Activated naive CD4-positive, alpha-beta T cell treated with anti-CD3 and anti-CD28 coated beads, Interleukin-2, amount 50 U/mL, for 72 hours (primary cell): ENCODE measurements around the gene GNAS-AS1. TPM values are rescaled to one million over a fixed set of nuclear protein-coding genes. Genes with fewer than 3 reads are reported as not detected.
A peak's percentile ranks its signal among the peaks of the same experiment; 100 is the strongest.

Experiments
- ATAC-seq, 2 donors: fragments of 150-1000 bp; cut with Tn5 transposase; 2 replicates each; pipeline ENCODE4 v1.10.0; 2021; ENCODE audit warnings: mild to moderate bottlenecking in 2 of 2, moderate library complexity in 2 of 2
- DNase-seq, 2 donors: peaks; one replicate each; pipeline ENCODE4 v3.0.0; 2021 to 2022; ENCODE audit warnings: low spot score in 2 of 2
- H3K27ac Mint-ChIP-seq, 2 donors: one replicate each; pipeline ENCODE4 v1.8.0; 2022; ENCODE audit warnings: mild to moderate bottlenecking in 2 of 2, mixed read lengths in 2 of 2
- H3K36me3 Mint-ChIP-seq, 2 donors: one replicate each; pipeline ENCODE4 v1.8.0; 2022; ENCODE audit warnings: mixed read lengths in 2 of 2
- H3K9me3 Mint-ChIP-seq, 2 donors: one replicate each; pipeline ENCODE4 v1.8.0; 2022; ENCODE audit warnings: mixed read lengths in 2 of 2
- total RNA-seq, 2 donors: library from RNA; stranded (reverse); gene quantifications; one replicate each; pipeline ENCODE4 v1.2.3, GENCODE V29; 2022

Gene GNAS-AS1
- total RNA-seq: 1 to 10 TPM; 3.0 to 3.4 TPM

DNA sequence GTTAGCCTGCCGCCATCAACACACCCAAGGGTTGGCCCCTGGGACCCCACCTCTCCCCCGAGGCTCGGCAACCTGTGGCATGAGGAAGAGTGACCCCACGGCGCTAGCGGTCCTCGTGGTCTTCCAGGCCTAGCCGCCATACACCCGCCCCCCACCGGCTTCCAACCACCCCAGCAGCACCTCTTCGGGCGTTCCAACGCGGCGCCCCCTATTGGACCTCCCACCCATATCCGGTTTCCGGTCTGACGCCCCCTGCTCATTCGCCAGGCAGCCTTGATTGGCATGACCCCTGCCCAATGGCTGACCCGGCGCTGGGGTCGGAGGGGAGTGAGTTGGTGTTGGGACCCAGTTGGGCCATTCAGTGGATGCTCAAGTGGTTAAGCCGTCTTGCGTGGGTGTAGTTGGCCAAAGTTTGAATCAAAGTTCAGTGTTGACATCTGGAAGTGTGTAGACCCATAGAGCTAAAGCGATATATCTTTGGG lies at the start of gene GNAS-AS1:
Gene GNAS-AS1, minus strand, starts transcription at position 210 of the 482 bp plus-strand sequence.
- H3K27ac Mint-ChIP-seq: peak within 1 kb of the TSS in 1 of 2 donors; percentile 85
- peaks cover 7 to 18% of the 10 kb centered on the region in 2 donors for H3K36me3 Mint-ChIP-seq
- H3K9me3 Mint-ChIP-seq: no peaks in the 10 kb centered on the region
- ATAC-seq (peak; percentile 88 to 91), DNase-seq (peak; percentile 87 to 93)

- Mint-ChIP-seq H3K9me3 (no peaks in the 10 kb centered on the region), H3K27ac (no peak overlapping the region), H3K36me3 (peaks cover 6 to 55% of the 10 kb centered on the region in 2 donors)
- ATAC-seq (no peak), DNase-seq (no peak)
Observed at GRCh38 chr20:58900397-58900796, 49.7 kb upstream of the GNAS-AS1 start.

- no peaks in the 10 kb centered on the region for H3K9me3 Mint-ChIP-seq
- ATAC-seq (no peak), DNase-seq (no peak)
- peaks cover 6 to 64% of the 10 kb centered on the region in 2 donors for H3K36me3 Mint-ChIP-seq
- H3K27ac Mint-ChIP-seq: peak overlapping the region in 1 of 2 donors; percentile 84
Observed at GRCh38 chr20:58899512-58899911, 48.8 kb upstream of the GNAS-AS1 start.

GRCh38 chr20:58898629-58899408 lies 48.1 kb upstream of the GNAS-AS1 start:
- no peak for ATAC-seq
- DNase-seq: no peak
- Mint-ChIP-seq H3K27ac (peak overlapping the region in 1 of 2 donors; percentile 17), H3K36me3 (peaks cover 6 to 65% of the 10 kb centered on the region in 2 donors), H3K9me3 (no peaks in the 10 kb centered on the region)

DNA sequence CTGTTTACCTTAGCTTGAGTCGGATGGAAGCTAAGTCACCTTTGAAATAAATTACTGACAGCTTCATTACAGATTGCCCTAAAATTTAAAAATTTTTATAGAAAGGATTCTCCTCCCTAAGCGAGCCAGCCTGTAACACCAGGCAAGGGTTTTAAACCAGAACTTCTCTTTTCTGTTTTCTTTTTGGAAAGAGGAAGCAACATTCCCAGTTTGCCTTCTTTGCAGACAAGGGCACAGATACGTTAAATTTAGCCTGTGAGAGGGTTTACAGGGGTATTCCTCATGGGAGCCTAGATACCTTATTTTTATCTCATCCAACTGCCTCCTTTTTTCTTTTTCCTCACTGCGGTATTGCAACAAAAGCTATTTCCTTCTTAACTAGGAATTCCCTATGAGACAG lies 46.8 kb upstream of the GNAS-AS1 start:
- H3K36me3 Mint-ChIP-seq: peaks cover 8 to 67% of the 10 kb centered on the region in 2 donors
- DNase-seq (no peak), ATAC-seq (no peak)
- peak overlapping the region in 1 of 2 donors; percentile 66 for H3K27ac Mint-ChIP-seq
- H3K9me3 Mint-ChIP-seq: no peaks in the 10 kb centered on the region

- no peaks in the 10 kb centered on the region for H3K9me3 Mint-ChIP-seq
- no peak overlapping the region for H3K27ac Mint-ChIP-seq
- DNase-seq (no peak), ATAC-seq (no peak)
- peaks cover 14 to 72% of the 10 kb centered on the region in 2 donors for H3K36me3 Mint-ChIP-seq
Observed at GRCh38 chr20:58896820-58897219, 46.1 kb upstream of the GNAS-AS1 start.

DNA sequence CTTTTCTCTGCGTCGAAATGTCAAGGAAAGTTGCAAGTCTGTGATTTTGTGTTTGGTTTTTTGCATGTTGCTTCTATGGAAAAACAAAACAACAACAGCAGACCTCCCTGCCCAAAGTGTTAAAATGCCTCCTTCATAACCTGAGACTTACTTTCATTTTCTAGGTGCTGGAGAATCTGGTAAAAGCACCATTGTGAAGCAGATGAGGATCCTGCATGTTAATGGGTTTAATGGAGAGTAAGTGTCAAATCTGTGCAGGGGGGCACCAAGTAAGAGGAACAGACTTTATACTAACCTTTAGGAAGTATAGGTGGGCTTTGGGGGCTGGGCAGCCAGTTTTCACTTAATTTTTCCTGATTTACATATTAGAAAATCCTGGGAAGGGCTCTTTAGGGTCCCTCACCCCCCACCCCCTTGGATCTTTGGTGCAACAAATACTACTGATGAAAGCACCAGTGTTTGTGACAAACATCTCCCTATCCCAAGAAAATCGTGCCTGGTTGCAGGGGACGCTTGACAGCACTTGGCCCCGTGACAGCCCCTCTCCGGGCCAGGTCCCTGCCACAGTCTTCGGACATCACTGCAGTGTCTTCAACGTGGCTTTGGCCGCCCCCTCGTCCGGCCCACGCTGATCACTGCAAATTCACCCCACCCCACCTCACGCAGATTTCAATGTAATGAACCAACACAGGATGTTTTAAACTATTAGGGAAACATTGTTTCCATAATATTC lies 44.9 kb upstream of the GNAS-AS1 start:
- Mint-ChIP-seq H3K9me3 (no peaks in the 10 kb centered on the region), H3K36me3 (peaks cover 14 to 72% of the 10 kb centered on the region in 2 donors), H3K27ac (peak overlapping the region; percentile 98 to 100)
- no peak for ATAC-seq
- no peak for DNase-seq

GRCh38 chr20:58894652-58895447 lies 44.1 kb upstream of the GNAS-AS1 start:
- DNase-seq: no peak
- H3K9me3 Mint-ChIP-seq: no peaks in the 10 kb centered on the region
- H3K36me3 Mint-ChIP-seq: peaks cover 14 to 66% of the 10 kb centered on the region in 2 donors
- H3K27ac Mint-ChIP-seq: peak overlapping the region; percentile 98 to 100
- no peak for ATAC-seq

DNA sequence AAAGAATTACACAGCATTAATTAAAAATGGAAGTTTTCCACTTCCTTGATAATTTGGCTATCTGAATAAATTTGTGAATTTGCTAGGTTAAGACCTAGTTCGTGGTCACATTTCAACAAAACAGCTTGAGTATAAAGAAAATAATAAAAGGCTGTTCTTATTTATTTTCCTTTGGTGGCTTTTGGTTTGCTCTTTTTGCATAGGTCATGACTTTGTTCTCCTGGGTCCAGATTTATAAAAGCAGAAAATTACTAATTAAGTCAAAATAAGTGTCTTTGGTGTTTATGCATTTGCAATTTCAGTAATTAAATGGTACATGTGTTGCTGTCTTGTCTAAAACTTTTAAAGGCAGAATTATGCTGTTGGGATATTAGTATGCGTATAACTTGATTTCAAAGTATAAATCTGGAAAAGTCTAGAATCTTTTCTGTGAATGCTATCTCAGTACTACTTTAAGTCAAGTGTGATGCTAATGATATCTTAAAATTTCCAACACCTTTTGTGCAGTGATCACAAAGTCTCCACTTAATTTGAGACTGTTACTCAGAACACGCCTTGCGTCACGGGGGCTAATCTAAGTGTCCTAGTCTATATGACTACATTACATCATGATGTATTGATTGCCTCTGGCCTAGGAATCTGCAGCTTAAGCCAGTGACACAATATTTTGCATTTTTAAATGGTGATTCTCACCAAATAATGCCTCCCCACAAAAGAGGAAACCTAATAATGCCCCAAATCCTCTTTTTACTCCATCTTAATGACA lies 42.8 kb upstream of the GNAS-AS1 start:
- peaks cover 14 to 53% of the 10 kb centered on the region in 2 donors for H3K36me3 Mint-ChIP-seq
- no peaks in the 10 kb centered on the region for H3K9me3 Mint-ChIP-seq
- peak overlapping the region; percentile 98 to 100 for H3K27ac Mint-ChIP-seq
- DNase-seq: peak in 1 of 2 donors; percentile 55
- ATAC-seq: peak in 1 of 2 donors; percentile 11

DNA sequence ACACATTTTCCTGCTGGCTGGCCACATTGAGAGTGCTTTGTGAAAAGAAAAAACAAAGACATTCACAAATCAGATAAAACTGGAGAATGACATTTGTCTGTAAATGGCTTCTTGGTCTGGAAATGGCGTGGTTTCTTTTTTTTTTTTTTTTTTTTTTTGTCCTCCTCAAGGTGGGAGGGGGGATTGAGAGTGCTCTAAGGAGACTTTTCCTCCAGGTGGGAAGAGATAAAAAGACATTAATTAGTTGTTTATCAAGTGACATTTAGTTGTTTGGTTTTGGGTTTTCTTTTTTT lies 42.2 kb upstream of the GNAS-AS1 start:
- ATAC-seq (no peak), DNase-seq (no peak)
- H3K36me3 Mint-ChIP-seq: peaks cover 14 to 49% of the 10 kb centered on the region in 2 donors

DNA sequence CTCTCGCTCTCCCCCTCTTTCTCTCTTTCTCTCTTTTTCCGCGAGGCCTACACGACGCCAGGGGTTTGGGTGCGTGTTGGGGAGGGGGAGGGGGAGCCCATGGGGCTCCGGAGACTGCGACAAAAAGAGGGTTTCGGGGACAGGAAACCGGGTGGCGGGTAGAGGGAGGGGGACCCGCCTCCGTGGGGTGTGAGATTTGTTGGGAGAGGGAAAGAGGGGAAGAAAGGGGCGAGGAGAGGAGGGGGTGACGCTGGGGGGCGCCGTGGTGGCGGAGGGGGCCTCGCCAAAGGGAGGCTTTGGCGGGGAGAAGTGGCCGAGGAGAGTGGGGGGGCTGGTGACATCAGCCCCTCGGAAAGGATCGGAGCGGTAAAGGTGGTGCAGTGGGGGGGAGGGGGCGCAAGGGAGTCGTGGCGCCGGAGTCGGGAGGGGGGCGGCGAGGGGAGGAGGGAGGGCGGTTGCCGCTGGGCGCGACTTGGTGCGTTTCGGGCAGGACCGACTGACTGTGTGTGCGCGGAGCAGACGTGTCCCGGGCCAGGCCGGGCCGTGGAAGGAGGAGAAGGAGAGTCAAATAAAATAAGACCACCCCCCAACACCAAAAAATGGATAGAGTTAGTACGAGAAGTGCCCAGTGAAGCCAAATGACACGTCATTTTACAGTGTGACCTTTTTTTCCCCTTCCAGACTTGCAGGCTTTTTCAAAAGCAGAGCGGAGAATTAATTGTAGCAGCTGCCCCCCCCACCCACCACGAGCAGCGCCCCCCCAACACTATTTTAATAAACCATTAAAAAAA lies 41.6 kb upstream of the GNAS-AS1 start:
- H3K9me3 Mint-ChIP-seq: no peaks in the 10 kb centered on the region

More for the DNA sequence above, 42.2 kb upstream of the GNAS-AS1 start:
- Mint-ChIP-seq H3K9me3 (no peaks in the 10 kb centered on the region), H3K27ac (peak overlapping the region; percentile 98 to 100)

GRCh38 chr20:58891718-58892140 lies 41.0 kb upstream of the GNAS-AS1 start:
- peak overlapping the region; percentile 98 to 100 for H3K27ac Mint-ChIP-seq
- H3K9me3 Mint-ChIP-seq: no peaks in the 10 kb centered on the region
- peaks cover 14 to 38% of the 10 kb centered on the region in 2 donors for H3K36me3 Mint-ChIP-seq
- DNase-seq: peak in 1 of 2 donors; percentile 31
- peak; percentile 0 to 2 for ATAC-seq

More for the DNA sequence above, 41.6 kb upstream of the GNAS-AS1 start:
- H3K27ac Mint-ChIP-seq: peak overlapping the region; percentile 98 to 100
- DNase-seq: peak; percentile 65 to 68
- peaks cover 14 to 44% of the 10 kb centered on the region in 2 donors for H3K36me3 Mint-ChIP-seq
- ATAC-seq: peak; percentile 27

GRCh38 chr20:58891086-58891717 lies 40.5 kb upstream of the GNAS-AS1 start:
- DNase-seq (peak; percentile 54 to 66), ATAC-seq (peak; percentile 10 to 19)
- H3K27ac Mint-ChIP-seq: peak overlapping the region in 1 of 2 donors; percentile 98
- peaks cover 14 to 33% of the 10 kb centered on the region in 2 donors for H3K36me3 Mint-ChIP-seq
- no peaks in the 10 kb centered on the region for H3K9me3 Mint-ChIP-seq

- H3K9me3 Mint-ChIP-seq: no peaks in the 10 kb centered on the region
- ATAC-seq (peak; percentile 11 to 35), DNase-seq (peak; percentile 62 to 66)
- peak overlapping the region; percentile 88 to 94 for H3K27ac Mint-ChIP-seq
- H3K36me3 Mint-ChIP-seq: peaks cover 14 to 27% of the 10 kb centered on the region in 2 donors
Observed at GRCh38 chr20:58890518-58891085, 39.9 kb upstream of the GNAS-AS1 start.
